ENCODE measurements around the gene BARX1.
"Not testable (repeated sequence)": the region's sequence is repeated elsewhere in the genome, so short reads cannot be mapped to it uniquely, and the experiment has no call there.

Gene BARX1

DNA sequence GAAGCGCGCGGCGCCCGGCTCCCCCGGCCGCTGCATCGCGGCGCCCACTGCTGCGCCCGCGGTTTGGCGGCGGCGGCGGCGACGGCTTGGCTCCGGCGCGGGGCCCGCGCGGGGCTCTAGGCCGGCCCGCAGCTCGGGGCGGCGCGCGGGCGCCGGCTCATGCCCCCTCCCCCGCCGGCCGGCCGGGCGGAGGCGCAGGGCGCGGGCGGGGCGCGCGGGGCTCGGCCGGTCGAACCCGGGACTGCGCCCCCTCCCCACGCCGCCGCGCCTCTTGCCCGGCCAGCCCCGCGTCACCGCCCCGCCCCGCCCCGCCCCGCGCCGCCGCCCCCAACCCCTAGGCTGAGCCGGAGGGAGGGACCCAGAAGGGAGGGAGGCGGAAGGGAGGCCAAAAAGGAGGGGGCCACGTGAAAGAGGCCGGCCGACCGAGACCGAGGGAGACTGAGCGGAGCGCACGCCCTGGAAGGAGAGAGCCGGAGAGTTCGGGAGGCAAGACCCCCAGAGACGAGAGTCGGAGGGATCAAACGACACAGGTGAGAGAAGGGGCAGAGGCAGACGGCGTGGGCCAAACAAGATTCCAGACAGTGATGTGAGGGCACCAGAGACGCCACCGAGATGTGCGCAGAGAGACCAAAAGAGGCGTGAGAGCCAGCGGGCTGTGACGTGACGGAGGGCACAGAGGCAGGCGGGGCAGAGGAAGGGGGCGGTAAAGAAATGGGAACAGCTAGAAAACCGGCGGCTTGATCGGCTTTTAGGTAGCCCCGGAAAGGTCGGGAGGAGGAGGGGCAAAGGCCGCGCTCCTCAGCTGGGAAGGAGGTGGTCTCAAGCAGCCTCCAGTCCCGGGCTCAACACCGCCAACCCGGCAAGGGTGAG, at the start of gene BARX1:
Gene BARX1 (minus strand): TSS at position 245 of the 870 bp plus-strand sequence. CDS start 209 bp downstream, at position 36.
- DNase-seq (ENCODE audit: low read depth, low spot score) = no peak

GRCh38 chr9:94002316-94003140, 47.4 kb upstream of the BARX1 start:
- DNase-seq (ENCODE audit: low read depth, low spot score) = peak; percentile 35

GRCh38 chr9:93996863-93997262, 41.7 kb upstream of the BARX1 start:
- DNase-seq (ENCODE audit: low read depth, low spot score) = no peak

- DNase-seq (ENCODE audit: low read depth, low spot score) = no peak
These were observed 41.2 kb upstream of the BARX1 start for GRCh38 chr9:93996367-93996766.

GRCh38 chr9:93994545-93994944, 39.4 kb upstream of the BARX1 start:
- no peak for DNase-seq (ENCODE audit: low read depth, low spot score)

DNA sequence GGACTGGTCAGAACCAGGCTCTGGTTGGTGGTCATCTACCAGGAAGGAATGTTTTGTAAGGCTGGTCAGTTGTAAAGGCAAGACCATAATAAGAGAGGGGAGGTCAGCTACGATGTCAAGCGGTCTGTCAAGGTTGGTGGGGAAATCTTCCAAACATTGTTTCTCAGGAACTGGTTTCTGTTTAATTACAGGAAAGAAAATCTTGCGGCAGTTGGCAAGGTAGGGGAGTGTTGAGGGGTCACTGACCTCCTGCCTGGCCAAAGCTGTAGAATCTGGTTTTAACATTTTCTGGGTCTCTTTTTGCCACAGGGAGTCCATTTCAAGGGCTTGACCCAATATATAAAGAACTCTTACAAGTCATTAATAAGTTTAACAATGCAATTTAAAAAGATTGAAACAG, 39.0 kb upstream of the BARX1 start:
- DNase-seq (ENCODE audit: low read depth, low spot score) = no peak

DNA sequence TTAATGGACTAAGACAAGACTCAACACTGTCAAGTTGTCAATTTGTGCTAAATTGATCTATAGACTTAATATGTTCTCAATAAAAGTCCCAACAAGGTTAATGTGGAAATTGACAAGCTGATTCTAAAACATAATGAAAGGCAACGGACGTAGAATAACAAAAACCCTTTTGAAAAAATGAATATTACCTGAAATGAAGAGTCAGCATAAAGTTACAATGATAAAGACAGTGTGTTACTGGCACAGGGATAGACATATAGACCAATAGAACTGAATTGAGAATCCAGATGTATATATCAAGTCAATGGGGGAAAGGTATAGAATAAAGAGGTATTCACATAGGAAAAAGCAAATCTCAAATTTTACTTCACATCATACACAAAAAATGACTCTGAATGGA, 37.7 kb upstream of the BARX1 start:
- no peak for DNase-seq (ENCODE audit: low read depth, low spot score)

- DNase-seq (ENCODE audit: low read depth, low spot score) = no peak
These were observed 35.3 kb upstream of the BARX1 start for GRCh38 chr9:93990448-93990847.

DNA sequence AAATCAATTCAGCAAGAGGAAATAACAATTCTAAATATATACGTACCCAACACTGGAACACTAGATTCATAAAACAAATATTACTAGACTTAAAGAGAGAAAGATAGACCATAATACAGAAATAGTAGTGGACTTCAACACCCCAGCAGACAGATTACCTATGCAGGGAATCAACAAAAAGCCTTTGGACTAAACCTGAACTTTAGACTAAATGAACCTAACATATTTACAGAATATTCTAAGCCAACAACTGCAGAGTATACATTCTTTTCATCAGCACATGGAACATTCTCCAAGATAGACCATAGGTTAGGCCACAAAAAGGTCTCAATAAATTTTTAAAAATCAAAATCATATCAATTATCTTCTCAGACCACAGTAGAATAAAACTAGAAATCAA, 32.9 kb upstream of the BARX1 start:
- no peak for DNase-seq (ENCODE audit: low read depth, low spot score)

DNA sequence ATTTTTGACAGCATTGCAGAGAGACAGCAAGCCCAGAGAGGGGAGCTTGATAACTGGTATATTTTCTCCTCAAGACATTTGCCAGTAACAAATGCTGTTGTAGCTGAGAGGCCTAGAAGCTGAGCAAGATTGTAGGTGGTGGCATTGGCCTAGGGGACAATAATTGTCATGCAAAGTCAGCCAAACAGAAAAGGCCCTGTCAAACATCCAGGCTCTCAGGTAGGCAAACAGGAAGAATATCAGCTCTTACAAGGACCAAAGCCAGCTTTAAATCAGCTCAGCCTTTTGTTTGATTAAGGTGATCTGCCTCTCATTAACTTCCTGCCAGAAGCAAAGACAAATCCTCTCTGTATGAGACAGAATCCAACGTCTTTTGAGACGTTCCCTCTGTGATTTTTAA, 29.7 kb upstream of the BARX1 start:
- DNase-seq (ENCODE audit: low read depth, low spot score) = no peak

DNA sequence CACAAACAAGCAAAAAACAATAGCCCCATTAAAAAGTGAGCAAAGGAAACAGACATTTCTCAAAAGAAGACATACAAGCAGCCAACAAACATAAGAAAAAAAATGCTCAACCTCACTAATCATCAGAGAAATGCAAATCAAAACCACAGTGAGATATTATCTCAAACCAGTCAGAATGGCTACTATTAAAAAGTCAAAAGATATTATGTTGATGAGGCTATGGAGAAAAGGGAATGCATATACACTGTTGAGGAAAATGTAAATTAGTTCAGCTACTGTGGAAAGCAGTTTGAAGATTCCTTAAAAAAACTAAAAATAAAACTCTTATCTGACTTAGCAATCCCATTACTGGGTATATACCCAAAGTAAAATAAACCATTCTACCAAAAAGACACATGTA, 28.7 kb upstream of the BARX1 start:
- no peak for DNase-seq (ENCODE audit: low read depth, low spot score)

- DNase-seq (ENCODE audit: low read depth, low spot score) = no peak
These were observed 24.6 kb upstream of the BARX1 start for GRCh38 chr9:93979721-93980120.

DNA sequence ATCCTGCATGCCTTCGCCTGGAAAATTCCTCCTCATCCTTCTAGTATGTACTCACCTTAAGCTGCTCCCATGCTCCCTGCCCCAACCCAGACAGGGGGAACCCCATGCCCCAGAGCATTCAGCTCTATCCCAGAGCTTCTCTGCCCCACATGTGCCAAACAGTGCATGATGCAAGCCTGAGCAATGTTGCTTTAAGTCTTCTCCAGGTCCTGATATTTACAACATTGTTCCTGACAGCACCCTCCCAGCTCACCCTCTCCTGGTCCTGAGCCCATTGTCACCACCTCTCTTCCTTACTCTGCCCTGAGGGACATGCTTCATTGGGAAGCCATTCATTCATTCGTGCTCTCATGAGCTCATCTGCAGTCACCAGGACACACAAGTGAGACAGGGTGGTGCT, 23.4 kb upstream of the BARX1 start:
- DNase-seq (ENCODE audit: low read depth, low spot score) = no peak

DNA sequence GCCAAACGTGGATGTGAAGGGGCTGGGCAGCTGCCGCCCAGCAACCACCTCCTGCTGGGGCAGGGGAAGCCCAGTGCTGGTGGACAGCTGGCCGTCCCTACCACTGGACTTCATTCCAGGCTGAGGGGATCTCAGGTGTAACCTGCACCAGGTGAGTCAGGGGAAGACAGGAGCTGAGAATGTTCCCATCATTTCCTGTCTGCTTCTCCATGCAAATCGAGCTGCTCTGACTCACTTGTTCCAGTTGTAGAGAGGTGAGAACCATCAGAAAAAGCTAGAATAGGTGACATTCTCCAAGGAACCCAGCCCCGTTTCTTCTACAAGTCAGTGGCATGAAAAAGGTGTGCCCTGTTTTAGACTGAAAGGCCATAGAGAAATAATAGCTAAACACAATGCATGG, 21.8 kb upstream of the BARX1 start:
- no peak for DNase-seq (ENCODE audit: low read depth, low spot score)

GRCh38 chr9:93976081-93976480, 20.9 kb upstream of the BARX1 start:
- DNase-seq (ENCODE audit: low read depth, low spot score) = no peak

DNA sequence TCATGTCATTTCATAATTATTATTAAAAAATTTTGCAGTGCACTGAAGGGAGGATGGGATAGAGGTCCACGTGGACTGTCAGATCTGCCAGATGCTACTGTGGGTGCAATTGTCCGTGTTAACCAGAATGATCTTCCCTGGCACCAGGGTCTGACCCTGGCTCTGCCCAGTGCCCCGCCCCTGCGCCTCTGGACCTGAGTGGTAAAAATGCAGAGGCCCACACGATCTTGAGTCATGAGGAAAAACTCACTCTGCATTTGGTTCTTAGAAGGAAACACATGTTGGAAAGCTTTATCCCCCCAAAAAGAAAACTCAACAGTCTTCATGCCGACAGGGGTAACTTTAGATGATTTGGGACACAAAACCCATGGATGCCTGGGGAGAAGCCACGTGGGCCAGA, 20.1 kb upstream of the BARX1 start:
- no peak for DNase-seq (ENCODE audit: low read depth, low spot score)

- no peak for DNase-seq (ENCODE audit: low read depth, low spot score)
These were observed 19.0 kb upstream of the BARX1 start for GRCh38 chr9:93974151-93974550.

GRCh38 chr9:93972655-93973054, 17.5 kb upstream of the BARX1 start:
- DNase-seq (ENCODE audit: low read depth, low spot score) = not testable (repeated sequence)

- DNase-seq (ENCODE audit: low read depth, low spot score) = no peak
These were observed 14.1 kb upstream of the BARX1 start for GRCh38 chr9:93969328-93969661.

GRCh38 chr9:93968451-93969327, 13.5 kb upstream of the BARX1 start:
- no peak for DNase-seq (ENCODE audit: low read depth, low spot score)

DNA sequence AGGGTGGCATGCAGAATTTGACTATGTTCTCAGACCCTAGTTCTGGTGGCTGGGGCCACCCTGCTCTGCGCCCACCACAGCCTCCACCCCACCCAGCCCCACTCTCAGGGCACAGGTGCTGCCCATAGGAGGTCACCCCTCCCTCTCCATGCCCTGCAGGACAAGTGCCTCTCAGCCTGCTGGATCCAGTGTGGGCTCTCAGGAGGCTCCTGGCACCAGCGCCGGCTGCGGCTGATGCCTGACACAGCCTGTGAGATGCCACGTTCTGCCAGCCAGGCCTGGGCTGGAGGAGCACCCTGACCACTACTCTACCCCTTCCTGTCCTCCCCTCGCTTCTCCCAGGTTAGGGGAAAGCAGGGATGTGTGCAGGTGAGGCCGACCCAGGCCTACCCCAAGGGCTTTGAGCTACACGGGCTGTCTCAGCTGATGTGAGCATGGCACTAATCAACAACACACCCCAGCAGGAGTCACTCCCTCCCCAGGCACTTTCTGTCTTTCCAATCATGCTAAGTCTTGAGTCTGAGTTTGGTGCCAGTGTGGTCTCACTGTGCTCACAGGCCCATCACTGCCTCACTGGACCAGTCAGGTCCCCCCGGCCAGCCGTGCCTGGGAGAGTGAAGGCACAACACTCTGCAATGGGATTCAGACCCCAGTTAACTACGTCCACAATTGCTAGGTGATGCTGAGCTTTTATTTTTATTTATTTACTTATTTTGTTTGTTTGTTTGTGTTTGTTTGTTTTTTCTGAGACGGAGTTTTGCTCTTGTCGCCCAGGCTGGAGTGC, 12.1 kb upstream of the BARX1 start:
- no peak for DNase-seq (ENCODE audit: low read depth, low spot score)
